Neuronal stem cell (in vitro differentiated cells): ENCODE data around the gene SHMT1. TPM values are rescaled to one million over a fixed set of nuclear protein-coding genes. Genes with fewer than 3 reads are reported as not detected.

ENCODE experiments used
- DNase-seq: peaks from one replicate; pipeline ENCODE4 v3.0.0-alpha.2; 2013; ENCODE audit warnings: low spot score
- H2AFZ ChIP-seq: one replicate; pipeline ENCODE4 v1.6.1; 2013; ENCODE audit warnings: mild to moderate bottlenecking, low read length, inconsistent platforms
- H2AK5ac ChIP-seq: 2 replicates; pipeline ENCODE4 v1.6.1; 2013; ENCODE audit warnings: low read depth, mild to moderate bottlenecking, inconsistent platforms, low read length, moderate library complexity, mixed read lengths
- H2BK120ac ChIP-seq: 2 replicates; pipeline ENCODE4 v1.6.1; 2013; ENCODE audit warnings: low read depth, mild to moderate bottlenecking, inconsistent platforms, low read length, moderate library complexity, mixed read lengths
- H2BK12ac ChIP-seq: one replicate; pipeline ENCODE4 v1.6.1; 2013; ENCODE audit warnings: low read length, inconsistent platforms
- H2BK15ac ChIP-seq: 2 replicates; pipeline ENCODE4 v1.6.1; 2013; ENCODE audit warnings: mild to moderate bottlenecking, low read length, inconsistent platforms, mixed read lengths
- H2BK5ac ChIP-seq: one replicate; pipeline ENCODE4 v1.6.1; 2013; ENCODE audit warnings: inconsistent platforms, mild to moderate bottlenecking, low read length, moderate library complexity
- H3K14ac ChIP-seq: one replicate; pipeline ENCODE4 v1.6.1; 2013; ENCODE audit warnings: low read length, inconsistent platforms
- H3K18ac ChIP-seq: 2 replicates; pipeline ENCODE4 v1.6.1; 2013; ENCODE audit warnings: low read length, inconsistent platforms
- H3K23ac ChIP-seq: 2 replicates; pipeline ENCODE4 v1.6.1; 2013; ENCODE audit warnings: low read depth, mild to moderate bottlenecking, mixed read lengths, low read length, inconsistent platforms; ENCODE audit not compliant: poor library complexity
- H3K27ac ChIP-seq: replicated peaks from 3 replicates; pipeline ENCODE4 v1.5.1; 2013; ENCODE audit warnings: low read length, inconsistent platforms
- H3K27me3 ChIP-seq, 3 experiments: 2 replicates each; pipeline ENCODE4 v1.6.1; 2013; ENCODE audit warnings: low read length in 3 of 3, mild to moderate bottlenecking in 2 of 3, inconsistent platforms in 1 of 3, low read depth in 1 of 3, mixed read lengths in 1 of 3, moderate library complexity in 1 of 3; ENCODE audit not compliant: control insufficient read depth in 3 of 3, insufficient read depth in 3 of 3
- H3K36me3 ChIP-seq, 2 donors: replicated peaks in 1 of 2; 2 replicates each; pipeline ENCODE4 v1.6.1; 2013; ENCODE audit warnings: low read length in 2 of 2; ENCODE audit not compliant: control insufficient read depth in 2 of 2, insufficient read depth in 2 of 2
- H3K4ac ChIP-seq: 2 replicates; pipeline ENCODE4 v1.6.1; 2013; ENCODE audit warnings: inconsistent platforms, mild to moderate bottlenecking, low read length, moderate library complexity
- H3K4me1 ChIP-seq, 2 donors: 1 replicate in 1 of 2; 2 replicates in 1 of 2; pipeline ENCODE4 v1.6.1; 2013; ENCODE audit warnings: low read length in 2 of 2, low read depth in 1 of 2; ENCODE audit not compliant: control insufficient read depth in 2 of 2, insufficient read depth in 1 of 2
- H3K4me2 ChIP-seq: one replicate; pipeline ENCODE4 v1.6.1; 2013; ENCODE audit warnings: mild to moderate bottlenecking, low read length, inconsistent platforms; ENCODE audit not compliant: insufficient read depth, poor library complexity, severe bottlenecking
- H3K4me3 ChIP-seq, 2 donors: 2 replicates each; pipeline ENCODE4 v1.5.1; 2013; ENCODE audit warnings: low read length in 2 of 2, mild to moderate bottlenecking in 2 of 2, inconsistent platforms in 1 of 2, moderate library complexity in 1 of 2
- H3K79me1 ChIP-seq: one replicate; pipeline ENCODE4 v1.6.1; 2013; ENCODE audit warnings: low read depth, mild to moderate bottlenecking, inconsistent platforms, low read length, moderate library complexity
- H3K9ac ChIP-seq: one replicate; pipeline ENCODE4 v1.6.1; 2013; ENCODE audit warnings: mild to moderate bottlenecking, low read depth, low read length, inconsistent platforms; ENCODE audit not compliant: poor library complexity
- H3K9me3 ChIP-seq, 2 donors: replicated peaks in 1 of 2; 2 replicates each; pipeline versions ENCODE3 to v1.6.1; 2013; ENCODE audit warnings: low read length in 2 of 2, mild to moderate bottlenecking in 2 of 2, inconsistent platforms in 1 of 2, low read depth in 1 of 2, mixed read lengths in 1 of 2, moderate library complexity in 1 of 2; ENCODE audit not compliant: control insufficient read depth in 2 of 2, insufficient read depth in 1 of 2
- H4K8ac ChIP-seq: one replicate; pipeline ENCODE4 v1.6.1; 2013; ENCODE audit warnings: low read depth, mild to moderate bottlenecking, inconsistent platforms, low read length, moderate library complexity
- H4K91ac ChIP-seq: one replicate; pipeline ENCODE4 v1.6.1; 2013; ENCODE audit warnings: low read length, low read depth, mild to moderate bottlenecking, inconsistent platforms; ENCODE audit not compliant: poor library complexity
- WGBS, 2 donors: extraction: QIAGEN DNeasy Blood & Tissue Kit; methylation state at CpG; one replicate each; pipeline ENCODE4 v1.1.7; 2013; ENCODE audit warnings: missing lambda C conversion rate in 2 of 2, mixed read lengths in 1 of 2; ENCODE audit not compliant: insufficient read length in 2 of 2, insufficient replicate concordance in 1 of 2; ENCODE audit errors: extremely low coverage in 2 of 2; 5-methylcytosine and 5-hydroxymethylcytosine counted together
- small RNA-seq: library from polyadenylated mRNA; stranded (forward); fragments of <200 nt; extraction: miRNeasy Mini kit (QIAGEN cat#:217004); gene quantifications from one replicate; pipeline ENCODE3, GENCODE V24; 2013; ENCODE audit not compliant: insufficient read depth

SHMT1 gene

GRCh38 chr17:18280766-18281371 lies 82.5 kb downstream of the SHMT1 start:
- H3K4me2 ChIP-seq = no peak overlapping the region
- H3K23ac ChIP-seq = no peak overlapping the region
- H3K27ac ChIP-seq = no peak overlapping the region
- no peak overlapping the region for H2BK120ac ChIP-seq
- H3K4me3 ChIP-seq = no peak overlapping the region
- peaks cover 8% of the 10 kb centered on the region for H3K79me1 ChIP-seq
- no peaks in the 10 kb centered on the region for H3K27me3 ChIP-seq
- H2AK5ac ChIP-seq = no peak overlapping the region
- H4K8ac ChIP-seq = no peak overlapping the region
- H3K18ac ChIP-seq = no peak overlapping the region
- no peak overlapping the region for H3K9ac ChIP-seq
- no peaks in the 10 kb centered on the region for H3K9me3 ChIP-seq
- H2BK5ac ChIP-seq = no peak overlapping the region
- H3K36me3 ChIP-seq = peaks cover 75 to 99% of the 10 kb centered on the region in 2 donors
- no peak overlapping the region for H3K14ac ChIP-seq
- H2BK15ac ChIP-seq = no peak overlapping the region
- no peak overlapping the region for H2BK12ac ChIP-seq
- DNase-seq = no peak
- H3K4me1 ChIP-seq = no peaks in the 10 kb centered on the region
- no CpG with 5 or more reads among the region's 5 CpGs for WGBS, 2 donors
- H3K4ac ChIP-seq = no peak overlapping the region
- H4K91ac ChIP-seq = no peak overlapping the region
- H2AFZ ChIP-seq = no peak overlapping the region

- Histone ChIP-seq H3K4ac (no peak overlapping the region), H2BK5ac (no peak overlapping the region), H4K91ac (no peak overlapping the region), H3K36me3 (peaks cover 70 to 97% of the 10 kb centered on the region in 2 donors), H3K14ac (no peak overlapping the region), H3K18ac (no peak overlapping the region), H2BK12ac (no peak overlapping the region), H3K23ac (no peak overlapping the region), H3K27ac (no peak overlapping the region), H2AFZ (no peak overlapping the region), H4K8ac (no peak overlapping the region), H2BK15ac (no peak overlapping the region), H3K79me1 (peaks cover 8% of the 10 kb centered on the region), H3K4me2 (no peak overlapping the region), H3K27me3 (no peaks in the 10 kb centered on the region), H2AK5ac (no peak overlapping the region), H2BK120ac (no peak overlapping the region), H3K4me3 (no peak overlapping the region), H3K9me3 (no peaks in the 10 kb centered on the region), H3K9ac (no peak overlapping the region), H3K4me1 (no peaks in the 10 kb centered on the region)
- no peak for DNase-seq
- WGBS, 2 donors = no CpG with 5 or more reads among the region's 4 CpGs
These were observed 83.1 kb downstream of the SHMT1 start for GRCh38 chr17:18280249-18280648.

- Histone ChIP-seq H3K23ac (no peak overlapping the region), H3K27ac (no peak overlapping the region), H3K36me3 (peaks cover 70 to 96% of the 10 kb centered on the region in 2 donors), H2BK12ac (no peak overlapping the region), H3K79me1 (peaks cover 7% of the 10 kb centered on the region), H2BK120ac (no peak overlapping the region), H3K4me3 (no peak overlapping the region), H2AFZ (no peak overlapping the region), H3K14ac (no peak overlapping the region), H3K9me3 (no peaks in the 10 kb centered on the region), H3K4me1 (no peaks in the 10 kb centered on the region), H3K4ac (no peak overlapping the region), H3K4me2 (no peak overlapping the region), H4K91ac (no peak overlapping the region), H4K8ac (no peak overlapping the region), H2AK5ac (no peak overlapping the region), H2BK15ac (no peak overlapping the region), H3K18ac (no peak overlapping the region), H2BK5ac (no peak overlapping the region), H3K9ac (no peak overlapping the region), H3K27me3 (no peaks in the 10 kb centered on the region)
- no CpG with 5 or more reads among the region's 3 CpGs for WGBS, 2 donors
- no peak for DNase-seq
These were observed 84.5 kb downstream of the SHMT1 start for GRCh38 chr17:18278867-18279266.

Small RNA genes lying within 50 kb of the gene (small RNA-seq; reads per million reads assigned to genes)
- not detected for gene AL353997.5
